ENCODE results near the gene TMEM208.
A peak's percentile ranks its signal among the peaks of the same experiment; 100 is the strongest.

The TMEM208 gene

DNA sequence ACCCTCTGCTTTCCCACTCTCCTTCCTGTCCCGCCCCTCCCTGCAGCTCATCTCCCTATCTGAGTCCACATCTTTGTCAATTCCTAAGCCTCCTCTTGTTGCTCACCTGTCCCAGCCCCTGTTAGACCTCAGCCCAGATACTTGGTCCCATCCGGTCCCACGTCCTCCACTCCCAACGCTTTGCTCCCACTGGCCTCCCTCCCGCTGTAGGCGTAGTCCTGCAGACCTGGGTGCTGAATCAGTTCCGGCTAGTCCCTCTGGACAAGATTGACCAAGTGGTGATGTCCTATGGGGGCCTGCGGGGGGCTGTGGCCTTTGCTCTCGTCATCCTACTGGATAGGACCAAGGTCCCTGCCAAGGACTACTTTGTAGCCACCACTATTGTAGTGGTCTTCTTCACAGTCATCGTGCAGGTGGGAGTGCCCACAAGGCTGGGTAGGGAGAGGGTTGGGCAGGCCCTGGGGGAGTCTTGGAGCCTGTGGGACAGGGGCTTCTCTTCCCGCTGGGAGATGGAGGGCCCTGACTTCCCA lies 29.8 kb downstream of the TMEM208 start:
- DNase-seq (ENCODE audit: low read depth): no peak
- H3K4me3 ChIP-seq (ENCODE audit: low read depth, low read length): no peak overlapping the region
- TF ChIP-seq, protein P1, sequence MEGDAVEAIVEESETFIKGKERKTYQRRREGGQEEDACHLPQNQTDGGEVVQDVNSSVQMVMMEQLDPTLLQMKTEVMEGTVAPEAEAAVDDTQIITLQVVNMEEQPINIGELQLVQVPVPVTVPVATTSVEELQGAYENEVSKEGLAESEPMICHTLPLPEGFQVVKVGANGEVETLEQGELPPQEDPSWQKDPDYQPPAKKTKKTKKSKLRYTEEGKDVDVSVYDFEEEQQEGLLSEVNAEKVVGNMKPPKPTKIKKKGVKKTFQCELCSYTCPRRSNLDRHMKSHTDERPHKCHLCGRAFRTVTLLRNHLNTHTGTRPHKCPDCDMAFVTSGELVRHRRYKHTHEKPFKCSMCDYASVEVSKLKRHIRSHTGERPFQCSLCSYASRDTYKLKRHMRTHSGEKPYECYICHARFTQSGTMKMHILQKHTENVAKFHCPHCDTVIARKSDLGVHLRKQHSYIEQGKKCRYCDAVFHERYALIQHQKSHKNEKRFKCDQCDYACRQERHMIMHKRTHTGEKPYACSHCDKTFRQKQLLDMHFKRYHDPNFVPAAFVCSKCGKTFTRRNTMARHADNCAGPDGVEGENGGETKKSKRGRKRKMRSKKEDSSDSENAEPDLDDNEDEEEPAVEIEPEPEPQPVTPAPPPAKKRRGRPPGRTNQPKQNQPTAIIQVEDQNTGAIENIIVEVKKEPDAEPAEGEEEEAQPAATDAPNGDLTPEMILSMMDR (IDR thresholded peaks at IDR 0.05; ENCODE audit: low read depth, low read length, missing control alignments): no peak
- in situ Hi-C loops (cut with HindIII; ENCODE audit: low sequenced_read_pairs): no loop called here

DNA sequence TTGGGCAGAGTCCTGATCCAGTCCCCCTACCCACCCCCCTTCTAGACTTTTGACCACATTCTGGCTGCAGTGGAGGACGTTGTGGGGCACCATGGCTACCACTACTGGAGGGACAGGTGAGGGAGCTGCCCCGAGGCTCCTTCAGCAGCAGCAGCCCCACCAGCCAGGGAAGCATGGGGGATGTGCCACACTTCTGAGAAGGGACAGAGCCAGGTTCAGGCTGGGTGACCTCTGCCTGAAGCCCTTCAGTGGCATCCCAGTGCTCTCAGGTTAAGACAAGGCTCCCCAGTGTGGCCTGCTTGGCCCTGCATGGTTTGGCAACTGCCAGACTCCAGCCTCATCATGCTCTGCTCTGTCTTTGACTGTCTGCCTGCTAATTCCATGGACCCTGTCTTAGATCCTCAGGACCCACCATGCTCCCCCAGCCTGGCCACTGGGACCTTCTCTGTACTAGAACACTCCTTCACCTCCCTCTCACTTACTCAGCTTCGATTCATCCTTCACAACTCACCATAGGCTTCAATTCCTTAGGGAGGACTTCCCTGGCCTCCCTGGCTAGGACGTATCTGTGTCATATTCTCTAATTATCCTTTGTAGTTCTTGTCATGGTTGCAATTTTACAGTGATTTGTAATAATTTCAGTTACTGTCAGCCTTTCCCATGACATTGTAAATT lies 30.7 kb downstream of the TMEM208 start:
- no peak for DNase-seq (ENCODE audit: low read depth)
- TF ChIP-seq, protein P1 (IDR thresholded peaks at IDR 0.05; ENCODE audit: low read depth, low read length, missing control alignments): no peak
- in situ Hi-C loops (cut with HindIII; ENCODE audit: low sequenced_read_pairs): no loop called here
- no peak overlapping the region for H3K4me3 ChIP-seq (ENCODE audit: low read depth, low read length)

DNA sequence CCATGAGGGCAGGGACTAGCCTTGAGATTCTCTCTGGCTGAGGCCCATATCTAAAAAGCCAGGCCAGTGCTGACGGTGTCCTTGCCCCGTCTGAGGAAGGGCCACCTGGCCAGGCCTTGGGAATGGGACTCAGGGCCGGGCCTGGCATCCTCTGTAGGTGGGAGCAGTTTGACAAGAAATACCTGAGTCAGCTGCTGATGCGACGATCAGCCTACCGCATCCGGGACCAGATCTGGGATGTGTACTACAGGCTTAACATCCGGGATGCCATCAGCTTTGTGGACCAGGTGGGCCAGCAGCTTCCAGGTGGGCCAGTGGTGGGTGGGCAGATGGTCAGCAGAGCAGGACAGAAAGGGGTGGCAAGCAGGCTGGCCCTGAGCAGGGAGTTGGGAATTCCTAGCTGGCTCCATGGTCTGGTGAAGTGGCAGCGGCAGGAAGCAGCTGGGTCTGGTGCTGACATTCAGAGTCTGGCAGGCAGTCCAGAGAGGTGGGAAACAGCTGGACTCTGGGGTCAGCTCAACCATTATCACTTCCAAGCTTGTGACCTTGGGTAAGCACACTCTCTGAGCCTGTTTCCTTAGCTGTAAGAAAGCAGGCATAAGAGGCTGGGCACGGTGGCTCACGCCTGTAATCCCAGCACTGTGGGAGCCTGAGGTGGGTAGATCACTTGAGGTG lies 31.4 kb downstream of the TMEM208 start:
- no peak for DNase-seq (ENCODE audit: low read depth)
- no peak overlapping the region for H3K4me3 ChIP-seq (ENCODE audit: low read depth, low read length)
- TF ChIP-seq, protein P1 (IDR thresholded peaks at IDR 0.05; ENCODE audit: low read depth, low read length, missing control alignments): no peak
- in situ Hi-C loops (cut with HindIII; ENCODE audit: low sequenced_read_pairs): no loop called here

DNA sequence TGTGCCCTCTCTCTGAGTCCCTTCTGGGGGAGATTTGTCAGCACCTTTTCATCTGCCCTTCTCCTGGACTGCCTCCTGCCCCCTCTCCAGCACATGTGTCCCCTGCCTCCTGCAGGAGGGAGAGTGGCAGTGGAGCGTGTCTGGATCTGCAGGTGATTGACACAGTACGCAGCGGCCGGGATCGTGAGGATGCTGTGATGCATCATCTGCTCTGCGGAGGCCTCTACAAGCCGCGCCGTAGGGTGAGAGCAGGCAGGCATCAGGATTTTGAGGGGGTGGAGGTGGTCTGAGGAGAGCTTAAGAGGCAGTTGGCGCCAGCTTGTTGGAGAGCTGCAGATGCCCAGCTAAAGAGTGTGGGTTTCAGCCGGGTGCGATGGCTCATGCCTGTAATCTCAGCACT lies 32.8 kb downstream of the TMEM208 start:
- TF ChIP-seq, protein P1 (IDR thresholded peaks at IDR 0.05; ENCODE audit: low read depth, low read length, missing control alignments): no peak
- DNase-seq (ENCODE audit: low read depth): no peak
- in situ Hi-C loops (cut with HindIII; ENCODE audit: low sequenced_read_pairs): loop anchor here (5.0 to 10.0 kb wide), 2 partner anchors 78 to 185 kb away; no protein-coding TSS in a partner anchor
- H3K4me3 ChIP-seq (ENCODE audit: low read depth, low read length): no peak overlapping the region

DNA sequence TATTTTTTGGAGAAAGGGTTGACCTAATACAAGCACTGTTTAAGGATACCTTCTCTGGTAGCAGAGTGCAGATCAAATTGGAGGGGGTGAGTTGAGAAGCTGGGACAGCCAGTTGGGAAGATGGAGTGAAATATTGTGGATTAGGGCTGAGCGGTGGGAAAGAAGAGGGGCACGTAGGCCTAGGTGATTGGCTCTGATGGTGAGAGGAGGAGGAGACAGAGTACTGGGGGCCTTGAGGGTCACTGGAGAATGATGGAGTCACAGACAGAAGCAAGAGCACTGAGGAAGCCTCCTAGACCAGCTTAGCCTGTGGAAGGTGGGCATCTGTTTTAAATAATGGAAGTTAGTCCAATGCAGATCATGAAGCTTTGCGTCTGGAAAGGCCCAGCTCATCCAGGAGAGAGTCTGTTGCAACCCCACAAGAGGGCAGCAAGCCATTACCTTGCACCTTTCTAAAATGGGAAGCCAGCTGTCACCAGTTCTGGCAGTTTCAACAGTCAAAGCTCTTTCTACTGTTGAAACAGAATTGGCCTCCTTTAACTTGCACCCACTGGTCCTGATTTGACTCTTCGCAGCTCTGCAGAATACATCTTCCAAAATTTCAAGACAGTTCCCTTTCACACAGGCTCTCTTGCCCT lies 33.6 kb downstream of the TMEM208 start:
- no peak overlapping the region for H3K4me3 ChIP-seq (ENCODE audit: low read depth, low read length)
- in situ Hi-C loops (cut with HindIII; ENCODE audit: low sequenced_read_pairs): loop anchor here (5.0 to 10.0 kb wide), 2 partner anchors 77 to 184 kb away; no protein-coding TSS in a partner anchor
- DNase-seq (ENCODE audit: low read depth): peak; percentile 47

DNA sequence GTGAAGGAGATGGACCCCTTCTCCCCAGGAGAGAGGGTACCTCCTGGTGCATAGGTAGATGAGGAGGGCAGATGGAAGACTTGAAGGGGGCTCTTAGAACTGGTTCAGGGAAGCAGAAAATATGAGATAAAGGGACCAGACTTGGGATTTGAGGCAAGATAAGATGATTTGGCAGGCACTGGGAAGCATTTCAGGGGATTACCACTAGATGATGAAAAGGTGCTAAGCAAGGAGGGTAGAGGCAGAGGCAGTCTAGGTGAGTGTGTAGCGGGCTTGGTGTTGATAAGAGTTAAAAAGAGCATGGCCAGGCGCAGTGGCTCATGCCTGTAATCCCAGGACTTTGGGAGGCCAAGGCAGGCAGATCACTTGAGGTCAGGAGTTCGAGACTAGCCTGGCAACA lies 36.3 kb downstream of the TMEM208 start:
- no peak for DNase-seq (ENCODE audit: low read depth)
- no peak overlapping the region for H3K4me3 ChIP-seq (ENCODE audit: low read depth, low read length)
- in situ Hi-C loops (cut with HindIII; ENCODE audit: low sequenced_read_pairs): loop anchor here (5.0 to 10.0 kb wide), 2 partner anchors 74 to 182 kb away; no protein-coding TSS in a partner anchor
- TF ChIP-seq, protein P1 (IDR thresholded peaks at IDR 0.05; ENCODE audit: low read depth, low read length, missing control alignments): no peak

More for the DNA sequence above, 33.6 kb downstream of the TMEM208 start:
- TF ChIP-seq, protein P1 (IDR thresholded peaks at IDR 0.05; ENCODE audit: low read depth, low read length, missing control alignments): peak; percentile 81
